ENCODE data around the gene PSMC5.
"Not testable (repeated sequence)": the region's sequence is repeated elsewhere in the genome, so short reads cannot be mapped to it uniquely, and the experiment has no call there.

PSMC5 gene

GRCh38 chr17:63827002-63827800 is at the start of gene PSMC5, which contains the start of gene FTSJ3:
Gene PSMC5 (plus strand): TSS chr17:63827431. CDS start chr17:63827491, 60 bp downstream.
Gene FTSJ3 (minus strand): TSS chr17:63827663. CDS start chr17:63826902, 761 bp downstream.
- peak; percentile 95 to 96 for DNase-seq

DNA sequence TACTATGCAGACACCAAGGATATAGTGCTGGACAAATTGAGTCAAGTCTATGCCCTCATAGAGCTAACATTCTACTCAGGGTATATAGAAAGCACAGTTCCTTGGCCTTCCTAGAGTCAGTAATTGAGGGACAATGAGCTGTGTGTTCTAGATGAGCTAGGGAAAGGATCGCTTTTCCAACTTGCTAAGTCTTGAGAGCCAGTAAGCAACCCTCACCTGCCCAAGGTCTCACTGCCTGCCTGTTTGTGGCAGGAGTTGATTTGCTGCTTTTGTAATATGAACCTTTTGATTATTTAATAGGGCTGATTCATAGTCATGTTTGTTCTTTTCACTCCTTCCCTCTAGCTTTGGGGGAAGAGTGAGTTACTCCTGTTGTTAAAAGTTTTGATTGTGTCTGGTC is 46.7 kb upstream of the PSMC5 start:
- DNase-seq: no peak

- no peak for DNase-seq
Observed at GRCh38 chr17:63780928-63781327, 46.3 kb upstream of the PSMC5 start.

- no peak for DNase-seq
Observed at GRCh38 chr17:63783522-63783921, 43.7 kb upstream of the PSMC5 start.

DNA sequence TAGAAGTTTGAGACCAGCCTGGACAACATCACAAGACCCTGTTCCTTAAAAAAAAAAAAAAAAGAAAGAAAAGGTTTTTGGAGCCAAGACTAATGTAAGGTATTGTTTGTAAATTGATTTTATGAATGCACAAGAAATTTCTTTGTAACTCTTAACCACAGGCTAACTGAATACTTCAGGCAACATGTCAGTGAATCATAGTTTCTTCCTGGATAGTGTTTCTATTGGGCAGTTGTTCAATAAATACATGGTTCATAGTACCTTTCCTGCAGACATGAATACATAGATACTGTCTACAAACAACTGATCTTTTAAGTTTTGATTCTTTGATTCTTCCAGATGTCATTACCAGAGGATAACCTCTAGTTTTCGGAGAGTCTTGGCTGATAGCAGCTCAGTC is 41.7 kb upstream of the PSMC5 start:
- DNase-seq: no peak

DNA sequence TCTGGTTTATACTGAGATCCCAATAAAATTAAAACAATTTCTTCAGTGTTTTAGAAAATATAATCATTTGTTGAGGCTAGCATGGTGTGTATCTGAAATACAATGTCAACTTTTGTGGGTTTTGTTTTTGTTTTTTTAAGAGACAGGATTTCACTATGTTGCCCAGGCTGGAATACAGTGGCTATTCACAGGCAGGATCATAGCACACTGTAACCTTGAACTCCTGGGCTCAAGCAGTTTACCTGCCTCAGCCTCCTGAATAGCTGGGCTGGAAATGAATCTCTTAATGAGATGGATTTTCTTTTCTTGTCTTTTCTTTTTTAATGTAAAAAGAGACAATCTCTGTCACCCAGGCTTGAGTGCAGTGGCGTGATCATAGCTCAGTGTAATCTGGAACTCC is 41.1 kb upstream of the PSMC5 start:
- no peak for DNase-seq

- no peak for DNase-seq
Observed at GRCh38 chr17:63786971-63787711, 40.1 kb upstream of the PSMC5 start.

GRCh38 chr17:63790057-63790456 is 37.2 kb upstream of the PSMC5 start:
- DNase-seq: no peak

DNA sequence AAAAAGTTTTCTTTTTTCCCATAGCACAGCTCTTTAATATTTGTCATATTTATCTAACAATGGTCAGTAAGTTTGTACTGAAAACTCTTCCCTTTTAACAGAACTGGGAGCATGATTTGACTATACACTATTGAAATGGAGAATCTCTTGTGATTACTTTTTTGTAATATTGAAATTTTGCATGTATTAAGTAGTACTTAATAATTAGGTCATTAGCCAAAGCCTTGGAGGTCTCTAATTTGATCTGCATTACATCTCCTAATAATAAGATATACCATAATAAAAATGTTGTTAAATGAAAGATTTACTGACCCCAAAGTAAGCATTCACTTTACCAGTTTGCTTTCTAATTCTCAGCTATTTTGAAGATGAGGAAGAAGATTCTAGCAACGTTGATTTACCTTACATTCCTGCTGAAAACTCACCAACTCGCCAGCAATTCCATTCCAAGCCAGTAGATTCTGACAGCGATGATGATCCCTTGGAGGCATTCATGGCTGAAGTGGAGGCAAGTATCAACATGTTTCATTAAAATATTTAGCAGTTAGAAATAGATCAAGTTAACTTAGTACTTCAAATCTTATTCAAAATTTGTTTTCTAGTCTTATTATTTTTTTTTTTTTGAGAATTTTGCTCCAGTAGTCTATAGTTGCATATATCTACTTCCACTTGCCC is 35.0 kb upstream of the PSMC5 start:
- DNase-seq: no peak

- not testable (repeated sequence) for DNase-seq
Observed at GRCh38 chr17:63796375-63796774, 30.9 kb upstream of the PSMC5 start.

GRCh38 chr17:63798572-63799106 is 28.6 kb upstream of the PSMC5 start:
- no peak for DNase-seq

DNA sequence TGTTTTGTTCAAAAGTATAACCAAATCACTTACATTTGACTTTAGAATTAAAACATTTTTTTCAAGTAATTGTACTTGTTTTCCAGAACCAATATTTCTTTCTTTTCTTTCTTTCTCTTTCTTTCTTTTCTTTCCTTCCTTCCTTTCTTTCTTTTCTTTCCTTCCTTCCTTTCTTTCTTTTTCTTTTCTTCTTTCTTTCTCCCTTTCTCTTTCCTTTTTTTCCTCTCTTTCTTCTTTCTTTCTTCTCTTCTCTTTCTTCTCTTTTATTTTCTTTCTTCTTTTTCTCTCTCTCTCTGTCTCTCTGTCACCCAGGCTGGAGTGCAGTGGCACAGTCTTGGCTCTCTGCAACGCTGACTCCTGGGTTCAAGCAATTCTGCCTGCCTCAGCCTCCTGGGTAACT is 26.4 kb upstream of the PSMC5 start:
- no peak for DNase-seq

GRCh38 chr17:63804328-63804727 is 22.9 kb upstream of the PSMC5 start:
- no peak for DNase-seq

- no peak for DNase-seq
Observed at GRCh38 chr17:63805591-63805990, 21.6 kb upstream of the PSMC5 start.

DNA sequence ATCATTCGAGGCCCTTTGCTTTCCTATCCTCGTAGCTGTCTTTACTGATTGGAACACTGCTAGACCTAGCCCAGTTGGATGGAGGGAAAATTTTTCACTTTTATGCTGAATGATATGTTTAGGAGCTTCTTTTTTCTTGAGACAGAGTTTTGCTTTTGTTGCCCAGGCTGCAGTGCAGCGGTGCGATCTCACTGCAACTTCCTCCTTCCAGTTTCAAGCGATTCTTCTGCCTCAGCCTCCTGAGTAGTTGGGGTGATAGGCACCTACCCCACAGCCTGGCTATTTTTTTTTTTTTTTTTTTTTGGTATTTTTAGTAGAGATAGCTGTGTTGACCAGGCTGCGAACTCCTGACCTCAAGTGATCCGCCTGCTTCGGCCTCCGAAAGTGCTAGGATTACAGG is 17.3 kb upstream of the PSMC5 start:
- no peak for DNase-seq

GRCh38 chr17:63816123-63816522 is 11.1 kb upstream of the PSMC5 start:
- DNase-seq: no peak

DNA sequence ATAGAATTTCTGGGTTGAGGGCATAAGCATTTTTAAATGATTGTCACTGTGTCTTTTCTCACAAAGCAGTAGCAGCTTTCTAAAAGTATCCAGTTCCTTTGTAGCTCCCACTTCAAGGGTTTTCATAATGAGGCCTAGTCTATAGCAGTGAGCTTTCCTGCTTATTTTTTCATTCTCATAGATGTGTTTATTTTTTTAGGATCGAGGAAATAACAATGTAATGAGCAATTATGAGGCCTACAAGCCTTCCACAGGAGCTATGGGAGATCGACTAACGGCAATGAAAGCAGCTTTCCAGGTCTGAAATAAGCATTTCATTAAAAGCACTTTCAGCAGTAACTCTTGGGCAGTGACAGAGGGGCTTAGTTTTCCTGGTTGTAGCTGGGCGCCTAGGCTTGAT is 10.6 kb upstream of the PSMC5 start:
- DNase-seq: no peak

GRCh38 chr17:63817736-63818385 is 9.4 kb upstream of the PSMC5 start:
- no peak for DNase-seq

DNA sequence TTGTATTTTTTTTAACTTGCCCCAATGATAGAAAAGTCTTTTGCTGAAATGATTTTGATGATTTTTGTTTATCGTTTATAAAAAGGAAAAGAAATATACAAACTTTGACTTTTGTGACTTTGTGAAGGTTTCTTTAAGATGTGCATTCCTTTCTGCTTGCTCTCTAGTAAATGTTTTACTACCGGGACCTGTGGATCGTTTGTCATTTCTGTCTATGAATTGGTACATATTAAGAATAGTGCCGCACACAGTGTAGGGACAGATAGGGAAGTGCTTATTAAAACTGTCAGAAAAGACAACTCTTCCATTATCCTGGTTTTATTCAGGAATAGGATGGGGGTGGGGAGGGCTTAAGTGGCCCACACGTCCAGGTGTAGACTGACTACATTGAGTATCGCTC is 8.1 kb upstream of the PSMC5 start:
- DNase-seq: no peak

- no peak for DNase-seq
Observed at GRCh38 chr17:63819585-63820537, 7.4 kb upstream of the PSMC5 start.

GRCh38 chr17:63820963-63821561 is 6.2 kb upstream of the PSMC5 start:
- no peak for DNase-seq

Measured in CD4-positive, alpha-beta T cell treated with Interleukin-1 beta for 1 hour (primary cell).